Loucy (cell line): ENCODE data around the gene CELA1.

Source experiments
- CTCF ChIP-seq: fragments of 200-600 bp; sonication (generic); conservative IDR thresholded peaks from 2 replicates; pipeline ENCODE4 v1.5.1; 2014; ENCODE audit warnings: mild to moderate bottlenecking, antibody characterized with exemption, low read length
- EZH2phosphoT487 ChIP-seq: fragments of 200-600 bp; IDR thresholded peaks from 2 replicates; pipeline ENCODE4 v1.6.1; 2018; ENCODE audit warnings: antibody characterized with exemption, mild to moderate bottlenecking, moderate library complexity, borderline replicate concordance

- TF ChIP-seq CTCF (no peak), EZH2phosphoT487 (no peak)
These were observed 13.8 kb upstream of the CELA1 start for GRCh38 chr12:51360315-51360714.
